ENCODE data around the gene KRTAP17-1.
"Not testable (repeated sequence)": the region's sequence is repeated elsewhere in the genome, so short reads cannot be mapped to it uniquely, and the experiment has no call there.

KRTAP17-1 gene

DNA sequence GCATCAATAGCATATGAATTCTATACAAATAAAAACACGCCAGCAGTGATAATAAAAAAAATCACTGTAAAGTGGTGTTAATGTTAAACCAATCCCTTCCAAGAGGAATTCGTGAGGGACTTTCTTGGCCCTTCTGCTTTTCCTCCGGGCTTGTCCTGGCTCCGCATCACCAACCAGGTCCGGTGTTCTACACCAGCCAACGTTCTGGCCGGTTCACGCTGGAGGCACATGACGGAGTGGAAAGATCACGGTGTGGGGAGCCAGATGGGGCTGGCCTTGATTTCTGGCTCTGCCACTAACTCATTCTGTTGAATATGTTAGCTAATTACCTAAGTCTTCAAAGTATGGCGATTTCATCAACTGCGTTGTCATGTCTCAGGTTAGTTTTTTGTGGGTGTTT lies 11.4 kb downstream of the KRTAP17-1 start:
- no peak for DNase-seq (ENCODE audit: low read depth in 2 of 2)

DNA sequence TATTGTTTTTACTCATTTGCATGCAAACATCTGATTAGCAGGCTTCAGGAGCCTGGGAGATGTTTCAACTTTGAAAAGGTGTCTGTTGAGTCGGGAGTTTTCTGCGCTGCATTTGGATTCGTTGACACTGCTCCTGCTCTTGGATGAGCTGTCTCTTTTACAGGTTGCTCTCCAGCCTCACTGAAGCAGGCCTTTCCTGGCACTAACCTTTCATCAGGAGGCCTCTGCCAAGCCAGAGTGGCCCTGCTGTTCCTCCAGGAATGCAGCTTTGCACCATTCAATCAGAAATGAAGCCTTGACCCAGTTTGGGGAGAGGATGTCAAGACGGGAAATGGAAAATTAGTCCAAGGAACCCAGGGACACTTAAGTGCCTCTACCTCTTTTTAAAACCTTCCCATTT lies 12.5 kb downstream of the KRTAP17-1 start:
- DNase-seq (ENCODE audit: low read depth in 2 of 2) = no peak

GRCh38 chr17:41301916-41302901 lies 13.3 kb downstream of the KRTAP17-1 start, which contains the start of gene KRTAP29-1:
KRTAP29-1 (minus strand) TSS chr17:41302851; CDS start chr17:41302851, 0 bp downstream.
- DNase-seq (ENCODE audit: low read depth in 2 of 2) = no peak

DNA sequence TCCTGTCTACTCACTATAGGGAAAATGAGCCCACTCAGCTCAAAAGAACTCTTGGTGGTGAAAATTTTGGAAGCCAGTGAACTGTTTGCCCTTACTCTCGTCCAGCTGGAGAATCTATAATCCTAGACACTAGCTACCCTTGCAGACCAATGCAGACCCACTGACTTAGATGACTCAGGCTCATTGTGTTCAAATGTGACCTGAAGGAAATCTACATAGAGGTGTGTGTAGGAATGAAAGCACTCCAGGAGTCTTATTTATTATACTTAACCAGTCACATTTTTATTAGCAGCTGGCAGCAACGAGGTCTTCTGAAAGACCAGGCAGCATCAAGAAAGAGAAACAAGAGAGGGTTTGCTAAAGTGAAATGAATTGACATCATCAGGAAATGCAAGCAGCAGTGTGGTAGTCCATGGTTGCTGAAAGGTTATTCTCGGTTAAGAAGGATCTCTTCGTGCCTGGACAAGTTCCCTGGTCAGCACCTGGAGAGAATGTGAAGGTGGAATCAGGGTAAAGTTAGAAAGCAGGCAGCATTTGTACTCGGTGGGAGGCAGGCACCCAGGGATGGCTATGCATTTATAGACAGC lies 14.2 kb downstream of the KRTAP17-1 start:
- DNase-seq (ENCODE audit: low read depth in 2 of 2) = no peak

DNA sequence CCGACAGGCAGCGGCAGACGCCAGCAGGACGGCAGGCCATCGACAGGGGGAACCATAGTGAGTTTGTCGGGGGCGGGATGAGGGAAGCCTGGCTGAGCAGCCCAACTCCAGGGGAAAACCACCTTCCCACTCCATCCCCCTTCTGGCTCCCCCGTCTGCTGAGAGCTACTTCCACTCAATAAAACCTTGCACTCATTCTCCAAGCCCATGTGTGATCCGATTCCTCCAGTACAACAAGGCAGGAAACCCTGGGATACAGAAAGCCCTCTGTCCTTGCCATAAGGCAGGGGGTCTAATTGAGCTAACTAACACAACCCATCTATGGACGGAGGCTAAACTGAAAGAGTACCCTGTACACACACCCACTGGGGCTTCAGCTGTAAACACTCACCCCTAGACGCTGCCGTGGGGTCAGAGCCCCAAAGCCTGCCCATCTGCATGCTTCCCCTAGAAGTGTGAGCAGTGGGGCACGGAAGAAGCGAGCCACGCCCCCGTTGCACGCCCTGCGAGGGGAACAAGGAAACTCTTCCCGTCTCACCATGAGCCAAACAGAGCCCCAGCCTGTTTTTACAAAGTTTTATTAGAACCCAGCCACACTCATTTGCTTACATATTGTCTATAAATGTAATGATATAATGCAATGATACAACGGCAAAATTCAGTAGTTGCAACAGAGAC lies 16.9 kb downstream of the KRTAP17-1 start:
- DNase-seq (ENCODE audit: low read depth in 2 of 2) = no peak

GRCh38 chr17:41296846-41297245 lies 18.7 kb downstream of the KRTAP17-1 start:
- no peak for DNase-seq (ENCODE audit: low read depth in 2 of 2)

GRCh38 chr17:41294016-41294415 lies 21.5 kb downstream of the KRTAP17-1 start:
- no peak for DNase-seq (ENCODE audit: low read depth in 2 of 2)

- DNase-seq (ENCODE audit: low read depth in 2 of 2) = no peak
These were observed 28.5 kb downstream of the KRTAP17-1 start for GRCh38 chr17:41287050-41287449.

DNA sequence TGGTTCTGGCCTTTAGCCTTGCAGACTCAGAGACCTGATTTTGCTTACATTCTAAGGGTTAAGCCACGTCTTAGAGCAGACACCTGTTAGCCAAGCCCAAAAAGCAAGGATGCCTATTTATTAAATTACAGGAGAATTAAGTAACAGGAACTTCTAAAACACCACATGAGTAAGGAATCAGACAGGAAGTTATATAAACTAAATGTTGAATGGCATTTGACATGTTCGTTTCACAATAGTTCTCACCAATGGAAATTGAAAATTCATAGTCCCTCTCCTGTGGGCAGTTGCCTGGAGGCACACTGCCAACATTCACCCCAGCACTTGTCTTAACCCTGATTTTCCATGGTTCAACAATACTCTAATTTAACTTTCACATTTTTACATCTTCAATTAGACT lies 31.0 kb downstream of the KRTAP17-1 start:
- DNase-seq (ENCODE audit: low read depth in 2 of 2) = no peak

- no peak for DNase-seq (ENCODE audit: low read depth in 2 of 2)
These were observed 31.5 kb downstream of the KRTAP17-1 start for GRCh38 chr17:41284043-41284442.

DNA sequence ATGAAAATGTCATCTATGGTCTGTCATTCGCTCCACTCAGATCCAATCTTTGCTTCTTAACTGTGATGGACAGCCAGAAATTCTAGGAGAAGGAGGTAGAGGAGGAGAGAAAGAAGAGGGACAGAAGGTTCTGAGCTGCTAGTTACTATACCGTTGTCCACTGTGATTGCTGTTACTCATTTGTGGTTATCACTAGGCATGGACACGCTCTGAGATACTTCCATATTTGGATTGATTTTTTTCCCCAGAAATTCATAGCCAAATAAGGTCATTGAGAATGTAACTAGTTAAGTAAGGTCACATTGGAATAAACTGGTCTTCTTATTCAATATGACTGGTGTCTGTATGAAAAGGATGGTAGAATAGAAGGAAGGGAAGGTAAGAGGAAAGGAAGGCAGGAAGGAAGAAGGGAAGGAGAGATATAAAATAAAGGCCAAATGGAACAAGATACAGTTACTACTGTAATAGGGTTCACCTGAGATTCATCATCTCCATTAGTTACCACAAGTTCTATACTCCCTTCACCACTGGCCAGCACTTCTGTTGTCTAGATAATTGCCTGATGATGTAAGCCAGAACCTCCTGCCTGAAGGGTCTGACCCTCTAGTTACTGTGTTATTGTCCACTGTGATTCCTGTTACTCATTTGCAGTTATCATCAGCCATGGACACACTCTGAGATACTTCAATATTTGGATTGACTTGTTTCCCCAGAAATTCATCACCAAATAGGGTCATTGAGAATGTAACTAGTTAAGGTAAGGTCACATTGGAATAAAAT lies 37.1 kb downstream of the KRTAP17-1 start:
- no peak for DNase-seq (ENCODE audit: low read depth in 2 of 2)

- DNase-seq (ENCODE audit: low read depth in 2 of 2) = not testable (repeated sequence)
These were observed 39.8 kb downstream of the KRTAP17-1 start, which contains the start of gene KRTAP9-7 for GRCh38 chr17:41275648-41276190. KRTAP9-7 (plus strand) TSS chr17:41275698; CDS start chr17:41275698, 0 bp downstream.

DNA sequence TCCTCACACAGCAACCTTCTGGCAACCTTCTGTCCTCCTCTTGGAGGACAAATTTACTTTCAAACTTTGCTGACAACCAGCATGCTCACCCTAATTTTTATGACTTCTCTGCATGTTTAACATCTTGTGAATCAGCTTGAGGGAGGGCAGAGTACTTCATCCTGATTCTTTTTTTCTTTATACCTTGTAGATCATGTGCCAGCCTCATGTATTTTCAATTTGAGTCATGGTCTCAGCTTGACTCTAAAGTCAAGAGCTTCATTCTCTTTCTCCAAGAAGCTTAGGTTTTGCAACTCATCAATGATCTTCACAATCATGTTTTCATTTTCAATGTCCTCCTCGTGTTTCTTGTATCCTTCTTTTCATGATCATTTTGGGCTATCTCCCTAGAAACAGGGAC lies 43.7 kb downstream of the KRTAP17-1 start:
- no peak for DNase-seq (ENCODE audit: low read depth in 2 of 2)

DNA sequence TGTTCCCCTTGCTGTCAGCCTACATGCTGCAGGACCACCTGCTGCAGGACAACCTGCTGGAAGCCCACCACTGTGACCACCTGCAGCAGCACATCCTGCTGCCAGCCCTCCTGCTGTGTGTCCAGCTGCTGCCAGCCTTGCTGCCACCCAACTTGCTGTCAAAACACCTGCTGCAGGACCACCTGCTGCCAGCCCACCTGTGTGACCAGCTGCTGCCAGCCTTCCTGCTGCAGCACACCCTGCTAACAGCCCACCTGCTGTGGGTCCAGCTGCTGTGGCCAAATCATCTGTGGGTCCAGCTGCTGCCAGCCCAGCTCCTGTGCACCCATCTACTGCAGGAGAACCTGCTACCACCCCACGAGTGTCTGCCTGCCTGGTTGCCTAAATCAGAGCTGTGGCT lies 44.2 kb downstream of the KRTAP17-1 start:
- not testable (repeated sequence) for DNase-seq (ENCODE audit: low read depth in 2 of 2)

- DNase-seq (ENCODE audit: low read depth in 2 of 2) = no peak
These were observed 47.8 kb downstream of the KRTAP17-1 start for GRCh38 chr17:41267711-41268110.

DNA sequence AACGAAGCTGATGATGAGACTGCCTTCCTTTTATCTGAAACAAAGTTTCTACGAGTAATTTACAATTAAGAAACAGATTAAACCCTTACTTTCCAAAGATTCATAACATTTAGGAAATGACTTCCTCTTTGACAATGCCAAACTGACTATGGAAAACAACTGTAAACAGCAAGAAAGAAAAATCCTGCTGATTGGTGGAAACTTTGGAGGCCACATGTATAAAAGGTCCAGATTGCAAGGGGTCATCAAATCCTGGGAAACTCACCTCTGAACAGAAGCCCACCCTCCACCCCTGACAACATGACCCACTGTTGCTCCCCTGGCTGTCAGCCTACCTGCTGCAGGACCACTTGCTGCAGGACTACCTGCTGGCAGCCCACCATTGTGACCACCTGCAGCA lies 50.4 kb downstream of the KRTAP17-1 start, which contains the start of gene KRTAP9-6:
Gene KRTAP9-6 (plus strand): TSS at position 301 of the 400 bp plus-strand sequence. CDS start 0 bp downstream, at position 301.
- DNase-seq (ENCODE audit: low read depth in 2 of 2) = no peak
